HepG2 (cell line): Measurements from ENCODE around the gene SH3D19. TPM values are rescaled to one million over a fixed set of nuclear protein-coding genes. Genes with fewer than 3 reads are reported as not detected.

Experiments
- ATAC-seq: fragments of 200-7000 bp; cut with Tn5 transposase; 3 replicates; pipeline ENCODE4 v1.9.1; 2020; ENCODE audit warnings: mild to moderate bottlenecking, moderate library complexity
- BruUV-seq: library from RNA; stranded (reverse); fragments of 400-500 nt; replicated peaks from 2 replicates; lab custom pipeline; 2021; lab: Mats Ljungman, UMichigan
- CTCF ChIA-PET: fragments of 300-600 bp; formaldehyde crosslinking; extraction: SDS; loops from one replicate; lab custom pipeline; 2021; ENCODE audit warnings: low total read pairs, inconsistent platforms, low intra/inter-chr PET ratio; lab: Yijun Ruan, JAX
- POLR2A ChIA-PET: fragments of 350-600 bp; sonication (Branson Sonifier 250); formaldehyde crosslinking; loops from one replicate; lab custom pipeline; 2020; ENCODE audit warnings: antibody characterized with exemption, inconsistent platforms; lab: Yijun Ruan, JAX
- DNase-seq: peaks from one replicate; pipeline ENCODE4 v3.0.0-alpha.2; 2015; ENCODE audit warnings: low spot score
- FAIRE-seq: peaks from 3 replicates; lab custom pipeline; 2011; peaks lifted over from hg19 to GRCh38; lab: Jason Lieb, UNC
- H2AFZ ChIP-seq: one replicate; pipeline ENCODE4 v1.6.1; 2011; ENCODE audit warnings: low read length, inconsistent platforms
- H3K27ac ChIP-seq: fragments of 300-600 bp; 3 replicates; pipeline ENCODE4 v1.8.0; 2011; ENCODE audit warnings: mixed run types, mild to moderate bottlenecking, mixed read lengths, low read length, inconsistent platforms; ENCODE audit not compliant: insufficient read depth; ENCODE audit errors: extremely low read length
- H3K27me3 ChIP-seq, 2 experiments: fragments of 200-600 bp in 1 of 2; 2 replicates in 1 of 2; 3 replicates in 1 of 2; pipeline versions ENCODE4 v1.6.0 to v1.8.0; 2011; ENCODE audit warnings: low read length in 2 of 2, mild to moderate bottlenecking in 2 of 2, moderate library complexity in 2 of 2, inconsistent platforms in 1 of 2; ENCODE audit not compliant: insufficient read depth in 2 of 2, control insufficient read depth in 1 of 2
- H3K36me3 ChIP-seq, 2 experiments: fragments of 200-600 bp in 1 of 2; replicated peaks in 1 of 2; 2 replicates in 1 of 2; 3 replicates in 1 of 2; pipeline versions ENCODE4 v1.5.1 to v1.8.0; 2011; ENCODE audit warnings: low read length in 2 of 2, inconsistent platforms in 1 of 2; ENCODE audit not compliant: insufficient read depth in 2 of 2, control insufficient read depth in 1 of 2
- H3K4me1 ChIP-seq: 2 replicates; pipeline ENCODE4 v1.5.1; 2012; ENCODE audit warnings: low read length, inconsistent platforms; ENCODE audit not compliant: insufficient read depth
- H3K4me2 ChIP-seq: 2 replicates; pipeline ENCODE4 v1.6.0; 2011; ENCODE audit warnings: low read depth, low read length, inconsistent platforms
- H3K4me3 ChIP-seq, 3 experiments: fragments of 200-600 bp in 1 of 3; sonication (generic), shearing (Covaris generic) in 1 of 3; replicated peaks in 1 of 3; 2 replicates each; pipeline ENCODE4 v1.5.1; 2011 to 2016; ENCODE audit warnings: low read length in 3 of 3, inconsistent platforms in 2 of 3, low read depth in 2 of 3, mild to moderate bottlenecking in 2 of 3, control low read depth in 1 of 3, mixed read lengths in 1 of 3; ENCODE audit not compliant: insufficient read depth in 1 of 3
- H3K79me2 ChIP-seq: one replicate; pipeline ENCODE4 v1.6.1; 2011; ENCODE audit warnings: low read length, inconsistent platforms; ENCODE audit not compliant: insufficient read depth
- H3K9ac ChIP-seq: 2 replicates; pipeline ENCODE4 v1.6.0; 2011; ENCODE audit warnings: mild to moderate bottlenecking, low read depth, low read length, inconsistent platforms; ENCODE audit not compliant: insufficient read depth
- H3K9me3 ChIP-seq: 2 replicates; pipeline ENCODE4 v1.5.1; 2012; ENCODE audit warnings: mild to moderate bottlenecking, low read length
- H4K20me1 ChIP-seq: 2 replicates; pipeline ENCODE4 v1.6.0; 2011; ENCODE audit warnings: inconsistent platforms, mild to moderate bottlenecking, low read length, moderate library complexity; ENCODE audit not compliant: insufficient read depth
- CREM ChIP-seq, 2 experiments: sonication (generic) in 1 of 2; formaldehyde crosslinking in 1 of 2; IDR thresholded peaks; 2 replicates each; pipeline versions ENCODE4 v1.4.0 to v1.6.1; 2016 to 2020; ENCODE audit warnings: antibody characterized with exemption in 1 of 2, mild to moderate bottlenecking in 1 of 2, missing genetic modification reagents in 1 of 2
- CTCF ChIP-seq: sonication (generic); formaldehyde crosslinking; IDR thresholded peaks from 2 replicates; pipeline ENCODE4 v1.5.0; 2020; ENCODE audit warnings: mild to moderate bottlenecking, missing genetic modification reagents, moderate library complexity
- EZH2 ChIP-seq: conservative IDR thresholded peaks from 2 replicates; pipeline ENCODE4 v1.6.1; 2012; ENCODE audit warnings: mild to moderate bottlenecking, low read depth, low read length, moderate library complexity
- MTF2 ChIP-seq: sonication (generic); formaldehyde crosslinking; IDR thresholded peaks from 2 replicates; pipeline ENCODE4 v1.5.0; 2020; ENCODE audit warnings: missing genetic modification reagents, borderline replicate concordance
- ZNF121 ChIP-seq: sonication (generic); formaldehyde crosslinking; IDR thresholded peaks from 2 replicates; pipeline ENCODE4 v1.5.0; 2020; ENCODE audit warnings: mild to moderate bottlenecking, missing genetic modification reagents
- ZNF589 ChIP-seq: sonication (generic); formaldehyde crosslinking; conservative IDR thresholded peaks from 2 replicates; pipeline ENCODE4 v1.8.0; 2022; ENCODE audit warnings: mild to moderate bottlenecking, moderate library complexity, missing genetic modification reagents
- ZZZ3 ChIP-seq: sonication (generic); formaldehyde crosslinking; IDR thresholded peaks from 2 replicates; pipeline ENCODE4 v1.4.0; 2020; ENCODE audit warnings: missing genetic modification reagents, mild to moderate bottlenecking, borderline replicate concordance
- WGBS: methylation state at CpG from one replicate; pipeline ENCODE4 v1.1.6; 2017; ENCODE audit warnings: low lambda C conversion rate; 5-methylcytosine and 5-hydroxymethylcytosine counted together
- in situ Hi-C: cut with HindIII; loops from 2 replicates; pipeline ENCODE4 v1.10.0; 2017; ENCODE audit warnings: low pct_unique_long_range_greater_than_20kb; ENCODE audit not compliant: extremely low pct_ligation_motif_present
- intact Hi-C: fragments of 100-400 bp; cut with micrococcal nuclease; formaldehyde crosslinking; loops from one replicate; pipeline ENCODE4 v1.10.0; 2022; ENCODE audit not compliant: unreplicated experiment
- polyA plus RNA-seq, 8 experiments: library from polyadenylated mRNA; depleted of rRNA in 3 of 8; stranded (reverse) in 7 of 8; unstranded in 1 of 8; fragments of >200 nt; fragmentation: Illumina TruSeq in 4 of 8; extraction: Trizol in 4 of 8; gene quantifications; 2 replicates each; pipeline versions ENCODE4 v1.2.1 to v1.2.3, GENCODE V29; 2011 to 2016; ENCODE audit warnings: low read depth in 4 of 8, missing spikeins in 1 of 8, mixed read lengths in 1 of 8; ENCODE audit not compliant: insufficient read depth in 1 of 8
- total RNA-seq, 5 experiments: library from RNA; depleted of rRNA; stranded (reverse); fragments of >200 nt; fragmentation: Illumina TruSeq; extraction: Trizol; gene quantifications; 2 replicates each; pipeline ENCODE4 v1.2.3, GENCODE V29; 2016; ENCODE audit warnings: low read depth in 1 of 5
- TF ChIP-seq, protein P1 (sequence below): sonication (generic); formaldehyde crosslinking; IDR thresholded peaks from 2 replicates; pipeline ENCODE4 v1.5.0; 2020; ENCODE audit warnings: missing genetic modification reagents

SH3D19 gene
- total and polyA plus RNA-seq, 2 of the 13 experiments (the other 11 are each of a cell fraction or from before 2014, with no cell fraction given), result 31.2 to 38.0 TPM

- in situ Hi-C loops (no loop called here), intact Hi-C loops (no loop called here)
- FAIRE-seq (no peak), ATAC-seq (no peak), DNase-seq (no peak)
- peaks cover 12 to 41% of the 10 kb centered on the region in 2 experiments for H3K36me3 ChIP-seq
- H3K27me3 ChIP-seq, result no peaks in the 10 kb centered on the region
- no peak overlapping the region for H3K4me2 ChIP-seq
- 97% methylated on average over 5 of the region's 5 CpGs for WGBS
- H3K4me3 ChIP-seq, result no peak overlapping the region
- no peak overlapping the region for H3K9ac ChIP-seq
- H3K27ac ChIP-seq, result no peak overlapping the region
- H3K79me2 ChIP-seq, result peaks cover 94% of the 10 kb centered on the region
- BruUV-seq, result no TSS peak
- peaks cover 68% of the 10 kb centered on the region for H4K20me1 ChIP-seq
- no peak overlapping the region for H2AFZ ChIP-seq
- H3K9me3 ChIP-seq, result no peaks in the 10 kb centered on the region
- CTCF ChIA-PET, result no interaction called here
- H3K4me1 ChIP-seq, result peaks cover 29% of the 10 kb centered on the region
- TF ChIP-seq ZNF121 (CRISPR knock-in tag) (peak; percentile 82), EZH2 (no peak)
- TF ChIP-seq, all 625 proteins: peak for 1
- POLR2A ChIA-PET, result interaction anchor here (0.8 kb wide), 1 partner anchor 14 kb away, joined by 3 read pairs; no protein-coding TSS in a partner anchor
Measured at GRCh38 chr4:151310124-151310728, 15.2 kb downstream of the SH3D19 start.

DNA sequence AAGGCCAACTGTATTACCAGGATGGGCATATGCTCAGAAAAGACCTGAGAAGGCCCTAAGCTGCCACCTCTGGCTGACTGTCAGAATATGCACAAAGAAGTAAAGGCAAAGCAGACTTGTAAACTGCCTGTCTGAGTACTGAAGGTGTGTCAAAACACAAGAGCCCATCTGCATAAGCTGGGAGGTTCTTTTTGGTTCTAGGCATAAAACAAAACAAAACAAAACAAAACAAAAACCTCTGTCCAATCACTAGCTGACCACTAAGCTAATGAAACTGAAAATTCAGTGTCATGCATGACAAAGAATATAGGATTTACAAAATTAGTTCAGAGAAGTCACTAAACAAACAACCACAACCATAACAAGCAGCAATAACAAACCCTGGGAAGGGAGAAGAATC is 20.6 kb downstream of the SH3D19 start:
- no peak overlapping the region for H3K4me3 ChIP-seq
- H3K9ac ChIP-seq, result no peak overlapping the region
- DNase-seq (no peak), FAIRE-seq (no peak), ATAC-seq (peak; percentile 67)
- ChIA-PET POLR2A (interaction anchor here (1.5 to 2.6 kb wide), 2 partner anchors 19 to 21 kb away, joined by 5 to 18 read pairs; partner anchors contain the start of gene SH3D19), CTCF (no interaction called here)
- H3K4me1 ChIP-seq, result peaks cover 42% of the 10 kb centered on the region
- no peak overlapping the region for H3K4me2 ChIP-seq
- TF ChIP-seq CTCF (CRISPR knock-in tag), result peak; percentile 19; the same call in 1 of the 2 replicates
- TF ChIP-seq ZZZ3, result no peak
- no peak for TF ChIP-seq CREM (IDR thresholded peaks at IDR 0.05)
- no peak for TF ChIP-seq CREM (CRISPR knock-in tag; IDR thresholded peaks at IDR 0.05)
- no peak for TF ChIP-seq ZNF589
- TF ChIP-seq, protein P1, sequence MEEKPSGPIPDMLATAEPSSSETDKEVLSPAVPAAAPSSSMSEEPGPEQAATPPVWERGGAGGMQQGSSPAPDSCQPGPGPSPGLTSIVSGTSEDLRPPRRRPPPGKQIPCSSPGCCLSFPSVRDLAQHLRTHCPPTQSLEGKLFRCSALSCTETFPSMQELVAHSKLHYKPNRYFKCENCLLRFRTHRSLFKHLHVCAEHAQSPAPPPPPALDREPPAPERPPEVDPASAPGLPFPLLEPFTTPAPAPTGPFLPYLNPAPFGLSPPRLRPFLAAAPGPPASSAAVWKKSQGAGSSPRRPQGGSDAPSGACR, result no peak
- no peak for TF ChIP-seq MTF2 (CRISPR knock-in tag)
- in situ Hi-C loops (no loop called here), intact Hi-C loops (no loop called here)
- peaks cover 7 to 22% of the 10 kb centered on the region in 2 experiments for H3K36me3 ChIP-seq
- H3K79me2 ChIP-seq, result peaks cover 91% of the 10 kb centered on the region
- no peak overlapping the region for H2AFZ ChIP-seq
- H3K9me3 ChIP-seq, result no peaks in the 10 kb centered on the region
- BruUV-seq, result no TSS peak
- no peaks in the 10 kb centered on the region for H3K27me3 ChIP-seq
- no peak overlapping the region for H3K27ac ChIP-seq
- H4K20me1 ChIP-seq, result peaks cover 81% of the 10 kb centered on the region
